Glutamatergic neuron (in vitro differentiated cells): Measurements from ENCODE around the gene UQCRQ. TPM values are rescaled to one million over a fixed set of nuclear protein-coding genes. Genes with fewer than 3 reads are reported as not detected.

Experiments used
- DNase-seq: peaks from one replicate; pipeline ENCODE4 v3.0.0; 2022
- H3K27ac Mint-ChIP-seq: one replicate; pipeline ENCODE4 v1.8.0; 2020; ENCODE audit warnings: mild to moderate bottlenecking, mixed read lengths, inconsistent platforms; ENCODE audit not compliant: unreplicated experiment
- H3K27me3 Mint-ChIP-seq: one replicate; pipeline ENCODE4 v1.8.0; 2020; ENCODE audit warnings: mild to moderate bottlenecking, moderate library complexity, mixed read lengths, inconsistent platforms; ENCODE audit not compliant: unreplicated experiment
- H3K36me3 Mint-ChIP-seq: one replicate; pipeline ENCODE4 v1.8.0; 2020; ENCODE audit warnings: mild to moderate bottlenecking, mixed read lengths, inconsistent platforms; ENCODE audit not compliant: unreplicated experiment
- H3K4me1 Mint-ChIP-seq: one replicate; pipeline ENCODE4 v1.8.0; 2020; ENCODE audit warnings: mild to moderate bottlenecking, low read depth, mixed read lengths, inconsistent platforms; ENCODE audit not compliant: unreplicated experiment
- H3K4me3 Mint-ChIP-seq: one replicate; pipeline ENCODE4 v1.8.0; 2020; ENCODE audit warnings: mild to moderate bottlenecking, mixed read lengths, inconsistent platforms; ENCODE audit not compliant: unreplicated experiment
- H3K9me3 Mint-ChIP-seq: one replicate; pipeline ENCODE4 v1.8.0; 2020; ENCODE audit warnings: mild to moderate bottlenecking, moderate library complexity, mixed read lengths, inconsistent platforms; ENCODE audit not compliant: unreplicated experiment
- CTCF ChIP-seq: fragments of 200-600 bp; sonication (generic); IDR thresholded peaks from one replicate; pipeline ENCODE4 v1.5.0; 2021; ENCODE audit not compliant: partially characterized antibody, unreplicated experiment
- total RNA-seq: library from RNA; stranded (reverse); fragmentation: NEBNext Ultra II Directional; extraction: Animal tissue kit (Norgen Biotek cat#: 25700); gene quantifications from one replicate; pipeline ENCODE4 v1.2.1, GENCODE V29; 2021; ENCODE audit not compliant: unreplicated experiment

The UQCRQ gene
- total RNA-seq, 1 donor from 2014 or later, result 163 TPM

GRCh38 chr5:132868754-132869153, 2.3 kb downstream of the UQCRQ start:
- TF ChIP-seq CTCF, result no peak
- no peak overlapping the region for H3K4me3 Mint-ChIP-seq
- H3K36me3 Mint-ChIP-seq, result no peaks in the 10 kb centered on the region
- H3K4me1 Mint-ChIP-seq, result peaks cover 11% of the 10 kb centered on the region
- H3K9me3 Mint-ChIP-seq, result peaks cover 13% of the 10 kb centered on the region
- no peak overlapping the region for H3K27ac Mint-ChIP-seq
- DNase-seq, result no peak
- peaks cover 4% of the 10 kb centered on the region for H3K27me3 Mint-ChIP-seq

DNA sequence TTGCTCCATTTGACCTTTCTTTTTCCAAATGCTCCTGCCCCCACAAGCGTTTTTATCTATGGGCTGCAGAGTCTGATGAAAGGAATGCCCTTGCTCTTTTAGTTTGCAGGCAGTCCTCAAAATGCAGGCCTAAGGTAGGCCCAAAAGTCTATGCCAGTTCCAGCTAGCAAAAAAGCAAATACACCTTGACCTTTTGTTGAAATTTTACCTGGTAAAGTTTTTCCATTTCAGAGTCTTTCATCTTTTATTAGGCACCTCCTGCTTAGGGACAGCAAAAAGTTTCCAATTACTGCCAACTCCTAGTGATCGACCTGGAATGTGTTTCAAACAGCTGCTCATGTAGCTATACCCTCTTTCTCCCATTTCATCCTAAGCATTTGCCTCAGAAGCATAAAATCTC, 4.4 kb downstream of the UQCRQ start:
- no peak for DNase-seq
- Mint-ChIP-seq H3K27ac (no peak overlapping the region), H3K9me3 (peaks cover 9% of the 10 kb centered on the region), H3K27me3 (peaks cover 4% of the 10 kb centered on the region), H3K4me1 (peaks cover 10% of the 10 kb centered on the region), H3K36me3 (no peaks in the 10 kb centered on the region), H3K4me3 (no peak overlapping the region)
- TF ChIP-seq CTCF, result no peak

DNA sequence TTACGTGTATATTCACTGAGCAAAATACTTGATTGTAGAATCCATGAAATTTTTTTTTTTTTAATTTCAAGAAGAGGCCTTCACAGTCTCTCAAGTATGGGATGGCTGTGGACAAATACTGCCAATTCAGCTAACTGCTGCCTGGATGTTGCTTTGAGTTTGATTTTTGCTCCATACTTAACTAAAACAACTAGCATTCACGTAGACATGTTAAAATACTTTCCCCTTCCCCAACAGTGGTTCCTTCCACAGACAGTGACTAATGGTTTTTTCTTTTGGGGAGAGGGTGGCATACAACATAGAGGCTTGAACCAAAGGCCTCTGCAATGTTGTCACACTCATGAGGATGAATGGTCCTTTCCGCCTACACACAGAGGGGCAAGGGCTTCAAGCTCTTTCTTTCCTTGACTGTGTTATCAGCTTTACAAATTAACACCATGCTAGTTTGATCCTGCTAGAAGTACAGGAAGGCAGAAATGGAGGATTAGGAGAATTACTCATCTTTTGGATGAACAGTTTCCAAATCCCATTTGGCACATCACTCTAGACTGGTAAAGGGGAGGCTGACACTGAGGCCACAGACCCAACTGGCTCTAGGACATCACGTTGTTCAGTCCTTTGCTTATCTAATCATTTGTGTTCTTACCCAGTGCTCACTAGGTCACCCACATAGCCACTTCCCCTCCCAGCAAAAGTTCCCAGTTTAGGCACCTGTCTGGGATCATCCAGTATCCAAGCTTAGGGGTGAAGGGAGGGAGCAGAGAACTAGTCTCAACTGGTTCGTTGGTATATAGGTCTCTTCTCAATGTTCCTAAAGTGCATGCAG, 5.2 kb downstream of the UQCRQ start:
- peaks cover 2% of the 10 kb centered on the region for H3K27me3 Mint-ChIP-seq
- peaks cover 7% of the 10 kb centered on the region for H3K4me1 Mint-ChIP-seq
- no peak for DNase-seq
- no peak overlapping the region for H3K27ac Mint-ChIP-seq
- no peak overlapping the region for H3K4me3 Mint-ChIP-seq
- peaks cover 6% of the 10 kb centered on the region for H3K9me3 Mint-ChIP-seq
- no peak for TF ChIP-seq CTCF
- no peaks in the 10 kb centered on the region for H3K36me3 Mint-ChIP-seq

DNA sequence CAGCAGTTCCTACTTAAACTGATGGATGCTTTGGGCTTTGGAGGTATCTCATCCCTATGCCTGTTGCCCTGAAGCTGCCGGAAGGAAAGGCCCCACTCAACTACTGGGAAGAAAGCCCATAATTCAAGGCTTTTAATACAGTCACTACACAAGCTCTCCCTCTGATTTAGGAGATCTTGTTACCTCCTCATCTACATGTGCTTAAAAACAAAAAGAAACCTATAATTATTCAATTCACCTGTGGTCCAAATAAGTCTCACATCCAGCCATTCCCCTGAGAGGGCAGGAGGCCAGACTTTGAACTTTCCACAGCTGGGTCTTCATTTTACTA, 6.3 kb downstream of the UQCRQ start:
- no peak for DNase-seq
- no peak for TF ChIP-seq CTCF
- no peak overlapping the region for H3K4me3 Mint-ChIP-seq
- no peaks in the 10 kb centered on the region for H3K36me3 Mint-ChIP-seq
- no peak overlapping the region for H3K27ac Mint-ChIP-seq
- H3K27me3 Mint-ChIP-seq, result peaks cover 2% of the 10 kb centered on the region
- no peaks in the 10 kb centered on the region for H3K4me1 Mint-ChIP-seq
- H3K9me3 Mint-ChIP-seq, result peaks cover 6% of the 10 kb centered on the region

DNA sequence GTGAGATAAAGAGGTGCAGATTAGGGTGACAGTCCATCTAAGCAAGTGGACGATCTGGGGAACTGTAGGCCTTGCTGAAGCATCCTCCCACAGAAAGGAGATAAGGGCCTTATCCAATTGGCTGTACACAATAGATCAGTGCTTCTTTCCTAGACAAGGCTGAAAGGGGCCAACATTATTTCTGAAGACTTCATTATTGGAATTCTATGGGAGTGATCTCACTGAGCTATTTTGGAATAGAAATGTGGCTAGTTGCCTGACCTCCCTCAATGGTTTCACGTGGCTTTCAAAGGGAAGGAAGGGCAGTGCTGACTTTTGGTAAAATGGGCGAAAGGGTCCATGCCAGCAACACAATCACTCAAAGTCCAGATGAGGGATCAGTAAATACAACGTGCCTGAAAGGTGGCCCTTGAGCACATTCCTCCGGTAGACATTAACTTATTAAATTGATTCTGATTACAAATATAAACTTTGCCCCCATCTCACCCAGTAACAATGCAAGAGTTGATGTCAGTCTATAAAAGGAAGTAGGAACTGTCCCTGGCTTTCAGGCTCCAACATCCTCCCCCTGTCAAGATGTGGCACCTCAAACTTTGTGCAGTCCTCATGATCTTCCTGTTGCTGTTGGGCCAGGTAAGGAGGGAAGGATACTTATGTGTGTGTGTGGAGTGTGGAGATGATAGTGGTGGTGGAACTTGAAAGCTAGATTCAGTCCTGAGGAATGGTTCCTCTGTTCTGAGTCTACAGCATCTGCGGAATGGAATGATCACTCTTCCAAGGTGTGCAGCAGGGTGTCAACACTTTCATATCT, 6.9 kb downstream of the UQCRQ start, which contains the start of gene LEAP2:
LEAP2 (plus strand) TSS at position 550 of the 811 bp plus-strand sequence; CDS start at position 577, 27 bp downstream.
- Mint-ChIP-seq H3K27ac (no peak within 1 kb of the TSS), H3K27me3 (peaks cover 2% of the 10 kb centered on the region), H3K9me3 (peaks cover 6% of the 10 kb centered on the region), H3K4me1 (no peaks in the 10 kb centered on the region), H3K4me3 (no peak within 1 kb of the TSS), H3K36me3 (no peaks in the 10 kb centered on the region)
- TF ChIP-seq CTCF, result no peak
- no peak for DNase-seq
